Muscle of back (tissue), 11 donors: Measurements from ENCODE around the gene C16orf54. TPM values are rescaled to one million over a fixed set of nuclear protein-coding genes. Genes with fewer than 3 reads are reported as not detected.
"Not testable (repeated sequence)": the region's sequence is repeated elsewhere in the genome, so short reads cannot be mapped to it uniquely, and the experiment has no call there.

Source experiments
- DNase-seq, 3 donors: peaks; one replicate each; pipeline versions ENCODE4 v3.0.0 to v3.0.0-alpha.2; 2013
- polyA plus RNA-seq, 10 donors: library from polyadenylated mRNA; unstranded; fragments of 120-200 nt; gene quantifications; one replicate each; pipeline ENCODE4 v1.2.1, GENCODE V29; 2013; ENCODE audit not compliant: insufficient read length in 10 of 10

The C16orf54 gene
- polyA plus RNA-seq, 10 donors: 0.10 to 3.2 (median 0.26) TPM

DNA sequence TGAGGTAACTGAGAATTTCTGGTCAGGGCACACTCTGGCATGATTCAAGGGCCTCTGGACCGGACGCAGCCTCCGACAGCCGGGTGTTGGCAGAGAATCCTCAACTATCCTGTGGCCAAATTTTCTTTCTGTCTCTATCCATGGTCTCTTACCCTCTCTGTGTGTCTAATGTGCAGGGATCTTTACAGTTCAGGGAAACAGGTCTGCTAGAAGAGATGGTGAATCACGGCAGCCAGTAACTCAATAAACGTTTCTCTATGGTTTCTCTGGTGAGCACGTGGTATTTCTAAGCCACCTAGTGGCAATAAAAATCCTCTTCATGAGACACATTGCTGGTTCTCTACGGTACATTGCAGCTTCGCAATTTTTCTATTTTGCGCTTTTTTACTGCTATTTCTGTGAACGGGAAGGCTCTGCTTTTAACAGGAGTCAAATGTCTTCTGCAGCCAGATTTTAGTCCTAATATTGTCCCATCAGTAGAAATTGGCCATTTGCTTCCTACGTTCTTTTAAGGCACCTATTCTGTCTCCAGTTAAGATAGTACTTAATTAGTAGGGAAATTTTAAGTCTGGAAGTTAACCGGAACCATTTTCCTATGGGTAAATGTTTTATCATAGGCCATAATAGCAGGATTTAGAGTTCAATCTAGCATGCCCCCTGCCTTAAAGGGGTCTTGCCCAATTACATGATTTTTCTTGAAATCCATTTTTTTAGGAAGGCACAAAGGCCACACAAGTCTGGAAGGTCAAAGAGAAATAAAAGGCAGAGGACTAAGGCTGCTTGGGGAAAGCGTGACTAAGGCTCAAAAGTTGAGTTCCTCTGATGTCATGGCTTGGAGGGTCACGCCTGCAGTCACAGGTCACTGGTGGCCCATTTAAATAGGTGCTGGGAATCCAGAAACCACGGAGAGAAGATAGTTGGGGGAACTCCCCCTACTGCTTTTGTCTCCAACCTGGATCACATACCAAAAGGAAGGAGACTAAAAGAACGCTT lies 35.3 kb downstream of the C16orf54 start:
- peak; percentile 47 to 76 (median 52) for DNase-seq

DNA sequence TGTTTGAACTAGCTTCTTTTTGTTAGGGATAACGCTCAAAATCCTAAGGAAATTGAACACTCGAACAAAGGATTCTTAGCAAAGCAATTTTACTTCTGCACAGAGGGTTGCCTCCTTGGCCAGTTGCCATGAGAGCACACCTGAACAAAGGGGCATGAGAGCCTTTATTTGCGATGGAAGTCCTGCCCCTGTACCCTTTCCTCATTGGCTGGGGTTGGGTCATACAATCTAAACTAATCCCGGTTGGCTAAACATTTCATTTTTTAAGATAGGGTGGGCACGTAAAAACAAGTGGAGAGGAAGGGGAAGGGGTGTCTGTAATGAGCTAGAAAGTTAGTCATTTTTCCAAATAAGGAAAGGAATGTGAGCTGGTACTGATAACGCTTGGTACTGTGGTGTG lies 36.1 kb downstream of the C16orf54 start:
- not testable (repeated sequence) for DNase-seq

DNA sequence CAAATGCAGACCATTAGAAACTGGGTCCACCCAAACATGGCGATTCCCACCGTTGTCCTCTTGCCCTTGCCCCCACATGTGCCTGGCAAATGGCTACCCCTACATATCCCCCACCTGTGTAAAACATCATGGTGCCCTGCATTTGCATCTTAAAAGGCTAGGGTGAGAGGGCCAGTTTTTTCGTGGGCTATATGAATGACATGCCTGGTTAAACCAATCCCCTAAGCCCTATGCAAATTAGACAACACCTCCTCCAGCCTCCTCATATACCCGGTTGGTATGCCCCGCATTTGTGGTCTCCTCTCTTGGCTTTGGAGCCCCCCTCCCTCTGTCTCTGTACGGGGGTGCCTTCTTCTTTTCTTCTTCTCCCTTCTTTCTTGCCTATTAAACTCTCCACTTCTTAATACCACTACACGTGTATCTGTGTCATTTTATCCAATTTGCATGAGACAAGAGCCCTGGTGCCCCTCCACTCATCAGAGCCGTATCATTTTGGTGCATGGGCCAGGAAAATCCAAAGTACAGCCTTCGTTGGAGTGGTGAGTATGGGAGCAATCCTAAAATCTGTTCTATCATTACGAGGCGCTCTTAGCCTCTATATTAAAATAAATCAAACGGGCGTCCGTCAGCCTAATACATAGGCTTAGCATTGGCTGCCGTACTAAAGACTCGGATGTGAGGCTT lies 36.7 kb downstream of the C16orf54 start:
- DNase-seq: no peak

- DNase-seq: not testable (repeated sequence)
These were observed 38.6 kb downstream of the C16orf54 start for GRCh38 chr16:29707160-29707559.

- DNase-seq: no peak
These were observed 40.8 kb downstream of the C16orf54 start for GRCh38 chr16:29705030-29705429.

DNA sequence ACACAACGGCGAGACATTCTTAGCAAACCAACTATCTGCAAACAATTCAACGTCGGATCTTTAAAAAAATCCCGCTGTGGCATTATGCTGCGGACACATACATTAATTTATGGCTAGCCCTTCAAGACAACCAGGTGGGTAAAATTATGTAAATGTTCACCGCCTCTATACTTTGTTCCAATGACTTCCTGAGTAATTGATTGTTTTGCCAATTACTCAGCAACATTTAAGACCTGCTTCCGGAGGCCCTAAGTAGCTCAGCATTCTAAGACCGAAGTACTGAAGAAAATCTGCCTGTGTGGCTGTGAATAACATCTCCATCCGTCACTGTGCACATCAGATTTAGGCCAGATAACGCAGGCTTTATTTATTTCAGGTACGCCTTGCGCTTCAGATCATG lies 43.5 kb downstream of the C16orf54 start:
- DNase-seq: no peak

DNA sequence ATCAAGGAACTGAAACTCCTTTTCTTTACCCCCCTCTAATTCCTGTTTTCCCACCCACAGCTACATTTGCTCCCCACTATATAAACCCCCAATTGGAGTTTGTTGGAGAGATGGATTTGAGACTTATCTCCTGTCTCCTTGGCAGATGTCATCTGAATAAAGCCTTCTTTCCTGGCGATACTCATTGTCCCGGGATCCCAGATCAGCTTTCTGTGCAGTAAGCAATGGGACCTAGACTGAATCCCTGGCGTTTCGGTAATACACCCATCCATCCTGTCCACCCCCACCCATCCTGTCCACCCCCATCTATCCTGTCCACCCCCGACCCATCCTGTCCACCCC lies 44.6 kb downstream of the C16orf54 start:
- no peak for DNase-seq

DNA sequence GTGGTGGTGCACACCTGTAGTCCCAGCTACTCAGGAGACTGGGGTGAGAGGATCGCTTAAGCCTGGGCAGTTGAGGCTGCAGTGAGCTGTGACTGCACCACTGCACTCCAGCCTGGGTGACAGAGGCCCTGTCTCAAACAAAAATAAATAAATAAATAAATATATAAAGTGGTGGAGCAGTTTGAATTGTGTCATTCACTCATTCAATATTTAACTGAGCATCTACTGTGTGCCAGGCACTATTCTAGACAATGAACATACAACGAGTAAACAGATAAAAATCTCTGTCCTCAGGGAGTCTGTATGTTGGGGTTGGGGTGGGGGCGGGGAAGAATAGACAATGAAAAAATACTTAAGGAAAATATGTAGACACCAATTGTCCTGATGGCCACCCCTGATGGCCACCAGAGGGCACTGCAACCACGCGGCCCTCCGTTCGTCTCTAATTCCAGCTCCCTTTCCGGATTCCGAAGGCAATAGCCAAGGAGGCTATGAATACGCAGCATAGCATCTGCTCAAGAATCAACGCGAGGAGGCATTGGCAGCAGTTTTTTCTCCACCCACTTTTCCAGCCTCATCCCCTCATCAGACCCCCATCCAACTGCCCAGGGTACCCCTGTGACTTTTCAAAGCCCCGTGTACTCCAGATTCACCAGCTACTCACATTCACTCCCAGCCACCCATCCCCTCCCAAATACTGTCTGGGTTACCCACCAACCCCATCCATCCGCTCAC lies 45.4 kb downstream of the C16orf54 start:
- peak; percentile 68 to 79 (median 73) for DNase-seq

DNA sequence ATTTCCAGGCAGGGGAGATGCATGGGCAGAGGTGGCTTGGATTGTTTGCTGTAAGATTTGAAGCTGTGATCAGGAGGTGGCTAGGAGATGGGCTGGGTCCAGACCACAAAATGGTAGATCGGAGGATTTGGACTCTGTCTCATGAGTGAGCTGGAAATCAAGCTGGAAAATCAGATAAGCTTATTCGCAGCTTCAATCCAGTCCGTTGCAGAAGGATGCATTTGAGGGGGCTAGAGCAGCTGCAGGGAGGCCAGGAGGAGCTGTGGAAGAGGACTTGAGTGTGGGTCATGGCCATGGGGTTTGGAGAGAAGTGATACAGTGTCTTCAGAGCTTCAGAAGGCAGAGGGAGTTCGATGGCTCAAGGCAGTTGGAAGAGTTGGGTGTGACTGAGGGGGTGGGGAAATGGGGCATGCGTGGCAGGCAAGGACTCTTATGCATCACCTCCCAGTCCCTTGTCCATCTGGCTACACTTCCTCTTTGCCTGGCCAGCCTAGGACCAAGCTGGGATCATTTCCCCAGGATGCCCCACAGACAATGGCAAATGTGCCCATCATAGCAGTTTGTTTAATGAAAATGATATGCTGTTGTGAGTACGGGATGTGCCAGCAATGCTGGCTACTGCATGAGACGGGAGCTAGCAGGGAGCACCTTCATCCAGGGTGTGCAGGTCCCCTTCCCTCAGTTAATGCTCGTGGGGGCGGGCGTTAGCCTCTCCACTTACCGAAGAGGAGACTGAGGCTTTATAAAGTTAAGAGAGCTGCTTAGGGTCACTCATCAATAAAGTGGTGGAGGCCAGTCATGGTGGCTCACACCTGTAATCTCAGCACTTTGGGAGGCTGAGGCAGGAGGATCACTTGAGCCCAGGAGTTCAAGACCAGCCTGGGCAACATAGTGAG lies 46.2 kb downstream of the C16orf54 start:
- no peak for DNase-seq

DNA sequence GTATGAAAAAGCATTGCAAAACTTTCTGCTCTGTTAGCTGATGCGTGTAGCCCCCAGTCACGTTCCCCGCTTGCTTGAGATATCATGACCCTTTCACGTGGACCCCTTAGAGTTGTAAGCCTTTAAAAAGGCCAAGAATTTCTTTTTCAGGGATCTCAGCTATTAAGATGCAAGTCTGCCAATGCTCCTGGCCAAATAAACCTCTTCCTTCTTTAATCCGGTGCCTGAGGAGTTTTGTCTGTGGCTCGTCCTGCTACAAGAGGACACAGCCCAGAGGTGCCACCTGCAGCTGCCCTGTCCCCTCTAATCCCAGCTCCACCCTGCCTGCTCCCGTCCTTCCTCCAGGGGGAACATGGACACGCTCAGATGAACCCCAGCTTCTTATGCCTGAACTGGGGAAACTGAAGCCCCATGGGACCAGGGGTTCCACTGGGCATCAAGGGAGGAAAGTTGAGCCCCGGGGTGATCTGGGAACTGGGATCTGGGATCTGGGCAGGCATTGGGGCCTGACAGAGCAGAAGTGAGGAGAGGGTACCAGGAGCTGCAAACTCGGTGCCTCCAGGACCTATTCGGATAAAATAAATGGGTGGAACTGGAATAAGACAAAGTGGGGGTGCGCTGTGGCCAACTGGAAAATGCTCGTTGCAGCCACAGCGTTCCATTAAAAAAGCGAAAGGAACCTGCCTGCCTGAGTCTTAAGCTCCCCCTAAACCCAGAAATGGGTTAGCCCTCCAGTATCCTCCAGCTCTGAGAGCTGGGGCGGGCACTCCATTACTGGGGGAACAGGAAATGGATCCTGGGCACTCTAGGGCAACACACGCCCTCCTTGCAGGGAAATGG lies 47.1 kb downstream of the C16orf54 start:
- DNase-seq: no peak

GRCh38 chr16:29698042-29698441 lies 47.7 kb downstream of the C16orf54 start:
- DNase-seq: no peak

DNA sequence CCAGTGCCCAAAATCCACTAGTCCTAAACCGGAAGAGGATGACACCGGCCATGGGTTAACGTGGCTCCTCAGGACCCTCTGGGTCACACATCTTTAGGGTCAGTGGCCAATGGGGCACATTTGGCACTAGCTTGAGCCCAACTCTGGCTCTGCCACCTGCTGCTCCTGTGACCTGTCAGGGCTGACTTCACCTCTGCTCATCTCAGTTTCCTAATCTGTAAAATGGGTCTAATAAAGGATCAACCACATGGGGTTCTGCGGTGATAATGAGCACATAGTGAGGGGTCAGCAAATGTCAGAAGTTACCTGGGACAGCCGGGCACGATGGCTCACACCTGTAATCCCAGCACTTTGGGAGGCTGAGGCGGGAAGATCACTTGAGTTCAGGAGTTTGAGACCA lies 48.4 kb downstream of the C16orf54 start:
- no peak for DNase-seq

GRCh38 chr16:29696881-29697331 lies 48.9 kb downstream of the C16orf54 start:
- DNase-seq: no peak

DNA sequence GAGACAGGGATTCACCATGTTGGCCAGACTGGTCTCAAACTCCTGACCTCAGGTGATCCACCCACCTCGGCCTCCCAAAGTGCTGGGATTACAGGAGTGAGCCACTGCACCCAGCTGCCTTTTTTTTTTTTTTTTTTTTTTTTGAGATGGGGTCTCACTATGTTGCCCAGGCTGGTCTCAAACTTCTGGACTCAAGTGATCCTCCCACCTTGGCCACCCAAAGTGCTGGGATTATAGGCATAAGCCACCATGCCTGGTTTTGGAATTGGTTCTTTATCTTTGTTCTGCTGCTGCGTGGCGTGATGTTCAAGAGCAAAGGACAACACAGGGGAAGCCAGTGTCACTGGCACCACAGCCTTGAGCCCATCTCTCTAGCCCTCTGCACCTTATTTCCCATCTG lies 50.1 kb downstream of the C16orf54 start:
- DNase-seq: not testable (repeated sequence)

- peak; percentile 61 to 78 (median 72) for DNase-seq
These were observed 51.2 kb downstream of the C16orf54 start for GRCh38 chr16:29694384-29695195.

GRCh38 chr16:29692606-29693005 lies 53.2 kb downstream of the C16orf54 start:
- not testable (repeated sequence) for DNase-seq
